Ascending aorta (tissue), 2 donors: ENCODE measurements around the gene COQ5. TPM values are rescaled to one million over a fixed set of nuclear protein-coding genes. Genes with fewer than 3 reads are reported as not detected.

Source experiments
- DNase-seq, 2 donors: peaks; one replicate each; pipeline ENCODE4 v3.0.0-alpha.2; 2019; ENCODE audit warnings: low spot score in 2 of 2
- H3K27ac ChIP-seq, 2 donors: fragments of 200-600 bp; sonication (generic); one replicate each; pipeline ENCODE4 v1.5.1; 2016 to 2017; ENCODE audit warnings: mild to moderate bottlenecking in 1 of 2
- H3K27me3 ChIP-seq: fragments of 200-600 bp; sonication (generic); one replicate; pipeline ENCODE4 v1.5.1; 2017
- H3K36me3 ChIP-seq, 2 donors: fragments of 200-600 bp; sonication (generic); one replicate each; pipeline ENCODE4 v1.5.1; 2016
- H3K4me1 ChIP-seq, 2 donors: fragments of 200-600 bp; sonication (generic); one replicate each; pipeline ENCODE4 v1.5.1; 2016 to 2017; ENCODE audit warnings: mild to moderate bottlenecking in 1 of 2
- H3K4me3 ChIP-seq, 2 donors: fragments of 200-600 bp; sonication (generic); one replicate each; pipeline ENCODE4 v1.5.1; 2016 to 2017; ENCODE audit warnings: mild to moderate bottlenecking in 1 of 2
- H3K9me3 ChIP-seq, 2 donors: fragments of 200-600 bp; sonication (generic); one replicate each; pipeline ENCODE4 v1.5.1; 2016
- intact Hi-C: fragments of 100-400 bp; cut with DNase I; formaldehyde crosslinking; loops from one replicate; pipeline ENCODE4 v1.15.1; 2023
- total RNA-seq: library from RNA; depleted of rRNA; stranded (reverse); fragments of >200 nt; gene quantifications from one replicate; pipeline ENCODE4 v1.1.0, GENCODE V29; 2016
- TF ChIP-seq, protein P1 (sequence below), 3 experiments: fragments of 200-600 bp in 2 of 3; fragments of 450-650 bp in 1 of 3; sonication (generic) in 2 of 3; IDR thresholded peaks; one replicate each; pipeline ENCODE4 v1.5.1; 2016 to 2019; ENCODE audit warnings: antibody characterized with exemption in 3 of 3, mild to moderate bottlenecking in 1 of 3, moderate library complexity in 1 of 3

Gene COQ5
- total RNA-seq, 1 donor from 2014 or later = 5.9 TPM

DNA sequence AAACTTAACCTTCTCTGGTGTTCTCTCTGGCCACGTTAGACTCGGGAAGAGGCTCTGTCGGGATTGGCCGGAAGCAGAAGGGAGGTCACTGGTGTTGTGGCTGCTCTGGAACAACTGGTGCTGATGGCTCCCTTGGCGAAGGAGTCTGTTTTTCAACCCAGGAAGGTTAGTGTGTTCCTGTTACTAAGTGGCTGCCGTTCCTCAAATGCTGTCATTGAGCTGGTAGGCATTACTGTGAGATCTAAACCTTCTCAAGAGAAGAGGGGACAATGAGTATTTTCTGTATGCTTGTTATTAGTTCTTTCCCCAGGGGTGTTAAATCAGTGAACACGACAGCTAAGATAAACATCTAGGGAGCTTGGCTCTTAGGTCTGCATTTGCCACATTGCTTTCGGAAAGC, 33.9 kb upstream of the COQ5 start:
- no peaks in the 10 kb centered on the region for H3K4me1 ChIP-seq
- intact Hi-C loops = no loop called here
- no peak overlapping the region for H3K4me3 ChIP-seq
- H3K36me3 ChIP-seq = peaks cover 91 to 92% of the 10 kb centered on the region in 2 donors
- H3K27ac ChIP-seq = no peak overlapping the region
- peak in 1 of 2 donors; percentile 11 for DNase-seq
- TF ChIP-seq, protein P1, sequence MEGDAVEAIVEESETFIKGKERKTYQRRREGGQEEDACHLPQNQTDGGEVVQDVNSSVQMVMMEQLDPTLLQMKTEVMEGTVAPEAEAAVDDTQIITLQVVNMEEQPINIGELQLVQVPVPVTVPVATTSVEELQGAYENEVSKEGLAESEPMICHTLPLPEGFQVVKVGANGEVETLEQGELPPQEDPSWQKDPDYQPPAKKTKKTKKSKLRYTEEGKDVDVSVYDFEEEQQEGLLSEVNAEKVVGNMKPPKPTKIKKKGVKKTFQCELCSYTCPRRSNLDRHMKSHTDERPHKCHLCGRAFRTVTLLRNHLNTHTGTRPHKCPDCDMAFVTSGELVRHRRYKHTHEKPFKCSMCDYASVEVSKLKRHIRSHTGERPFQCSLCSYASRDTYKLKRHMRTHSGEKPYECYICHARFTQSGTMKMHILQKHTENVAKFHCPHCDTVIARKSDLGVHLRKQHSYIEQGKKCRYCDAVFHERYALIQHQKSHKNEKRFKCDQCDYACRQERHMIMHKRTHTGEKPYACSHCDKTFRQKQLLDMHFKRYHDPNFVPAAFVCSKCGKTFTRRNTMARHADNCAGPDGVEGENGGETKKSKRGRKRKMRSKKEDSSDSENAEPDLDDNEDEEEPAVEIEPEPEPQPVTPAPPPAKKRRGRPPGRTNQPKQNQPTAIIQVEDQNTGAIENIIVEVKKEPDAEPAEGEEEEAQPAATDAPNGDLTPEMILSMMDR (IDR thresholded peaks at IDR 0.05) = no peak
- H3K9me3 ChIP-seq = no peaks in the 10 kb centered on the region
- no peaks in the 10 kb centered on the region for H3K27me3 ChIP-seq

DNA sequence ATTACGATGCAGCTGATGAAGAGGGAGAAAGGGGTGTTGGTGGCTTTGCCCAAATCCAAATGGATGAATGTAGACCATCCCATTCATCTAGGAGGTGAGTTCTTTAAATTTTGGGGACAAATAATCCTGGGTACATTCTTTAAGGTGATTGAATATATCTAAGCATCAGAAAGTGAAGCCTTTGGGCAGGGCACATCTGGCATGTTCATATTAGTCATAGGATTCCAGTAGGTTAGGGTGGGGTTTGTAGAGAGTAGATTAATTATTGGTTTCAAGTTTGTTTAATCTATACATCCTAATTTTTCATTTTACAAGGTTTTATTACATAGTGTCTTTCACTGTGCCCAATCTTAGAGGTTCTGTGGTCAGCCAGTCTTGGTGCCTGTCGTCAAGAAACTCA, 28.6 kb upstream of the COQ5 start:
- H3K27me3 ChIP-seq = no peaks in the 10 kb centered on the region
- intact Hi-C loops = no loop called here
- no peaks in the 10 kb centered on the region for H3K9me3 ChIP-seq
- no peak for DNase-seq
- no peak overlapping the region for H3K27ac ChIP-seq
- H3K4me3 ChIP-seq = no peak overlapping the region
- H3K4me1 ChIP-seq = peaks cover 0 to 5% of the 10 kb centered on the region in 2 donors
- H3K36me3 ChIP-seq = peaks cover 74 to 83% of the 10 kb centered on the region in 2 donors
- TF ChIP-seq, protein P1 (IDR thresholded peaks at IDR 0.05) = no peak

DNA sequence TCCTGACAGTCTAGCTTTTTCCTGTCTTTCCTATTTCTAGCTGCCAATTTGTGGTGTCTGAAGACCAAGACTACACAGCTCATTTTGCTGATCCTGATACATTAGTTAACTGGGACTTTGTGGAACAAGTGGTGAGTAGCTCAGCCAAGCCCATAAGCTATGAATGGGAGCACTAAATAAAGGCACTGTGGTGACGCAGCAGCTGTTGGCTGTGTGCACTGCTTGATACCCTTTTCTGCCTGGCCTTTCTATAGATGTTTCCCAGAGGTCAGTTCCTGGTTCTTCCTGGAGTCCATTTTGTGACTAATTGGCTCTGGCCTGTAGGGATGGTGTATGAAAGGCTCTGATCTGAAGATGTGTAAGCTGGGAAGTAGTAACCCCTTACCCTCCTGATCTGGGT, 25.7 kb upstream of the COQ5 start:
- H3K4me1 ChIP-seq = peaks cover 2 to 5% of the 10 kb centered on the region in 2 donors
- no peaks in the 10 kb centered on the region for H3K27me3 ChIP-seq
- H3K27ac ChIP-seq = no peak overlapping the region
- peak in 1 of 2 donors; percentile 30 for DNase-seq
- TF ChIP-seq, protein P1 (IDR thresholded peaks at IDR 0.05) = no peak
- no peaks in the 10 kb centered on the region for H3K9me3 ChIP-seq
- H3K4me3 ChIP-seq = no peak overlapping the region
- intact Hi-C loops = no loop called here
- peaks cover 59 to 72% of the 10 kb centered on the region in 2 donors for H3K36me3 ChIP-seq

DNA sequence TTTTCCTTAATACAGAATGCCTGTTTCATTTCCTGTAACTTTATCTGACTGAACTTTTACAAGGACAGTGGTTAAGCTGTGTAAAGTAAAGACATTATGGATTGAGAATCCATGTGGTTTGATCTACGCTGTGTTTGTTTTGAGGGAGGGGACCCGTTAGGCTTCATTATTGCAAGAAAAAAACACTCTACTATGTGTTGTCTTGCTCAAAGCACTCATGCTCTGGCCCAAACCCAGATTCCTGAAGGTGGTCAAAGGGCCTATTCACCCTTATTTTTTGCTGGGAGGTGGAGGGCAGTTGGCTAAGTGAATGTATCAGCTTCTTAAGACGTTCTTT, 17.1 kb upstream of the COQ5 start:
- no peaks in the 10 kb centered on the region for H3K9me3 ChIP-seq
- DNase-seq = no peak
- TF ChIP-seq, protein P1 (IDR thresholded peaks at IDR 0.05) = no peak
- H3K4me1 ChIP-seq = peaks cover 2 to 25% of the 10 kb centered on the region in 2 donors
- H3K27me3 ChIP-seq = no peaks in the 10 kb centered on the region
- H3K4me3 ChIP-seq = no peak overlapping the region
- intact Hi-C loops = no loop called here
- peaks cover 34 to 45% of the 10 kb centered on the region in 2 donors for H3K36me3 ChIP-seq
- H3K27ac ChIP-seq = no peak overlapping the region

DNA sequence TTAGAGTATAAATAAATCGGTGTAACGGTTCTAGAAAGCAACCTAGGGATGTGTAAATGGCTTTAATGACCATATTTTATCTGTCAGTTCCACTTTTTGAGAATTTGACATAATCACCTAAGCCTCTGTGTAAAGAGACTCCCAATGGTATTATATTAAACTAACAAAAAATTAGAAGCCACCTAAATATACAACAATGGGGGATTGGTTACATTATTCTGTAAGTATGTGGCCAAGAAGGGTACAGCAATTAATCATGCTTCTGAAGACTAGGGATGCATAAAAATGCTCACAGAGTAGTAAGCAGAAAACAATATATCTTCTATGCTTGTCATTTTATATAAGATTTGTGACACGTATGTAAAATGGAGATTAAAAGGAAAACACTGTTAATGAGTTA, 15.7 kb upstream of the COQ5 start:
- TF ChIP-seq, protein P1 (IDR thresholded peaks at IDR 0.05) = no peak
- no peak overlapping the region for H3K27ac ChIP-seq
- peaks cover 33 to 38% of the 10 kb centered on the region in 2 donors for H3K36me3 ChIP-seq
- intact Hi-C loops = no loop called here
- no peak for DNase-seq
- H3K9me3 ChIP-seq = no peaks in the 10 kb centered on the region
- no peak overlapping the region for H3K4me3 ChIP-seq
- no peaks in the 10 kb centered on the region for H3K27me3 ChIP-seq
- peaks cover 0 to 32% of the 10 kb centered on the region in 2 donors for H3K4me1 ChIP-seq

DNA sequence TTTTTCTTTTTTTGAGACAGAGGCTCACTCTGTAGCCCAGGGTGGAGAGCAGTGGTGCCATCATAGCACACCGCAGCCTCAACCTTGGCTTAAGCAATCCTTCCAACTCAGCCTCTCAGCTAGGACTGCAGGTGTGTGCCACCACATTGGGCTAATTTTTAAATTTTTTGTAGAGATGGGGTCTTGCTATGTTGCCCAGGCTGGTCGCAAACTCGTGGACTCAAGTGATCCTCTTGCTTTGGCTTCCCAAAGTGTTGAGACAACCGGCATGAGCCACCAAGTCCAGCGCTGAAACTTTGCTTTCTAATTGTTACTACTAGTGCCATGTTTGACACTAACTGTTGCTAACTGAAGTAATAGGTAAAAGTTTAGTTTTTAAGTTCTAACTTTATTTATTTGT, 13.2 kb upstream of the COQ5 start:
- no peaks in the 10 kb centered on the region for H3K27me3 ChIP-seq
- intact Hi-C loops = no loop called here
- H3K27ac ChIP-seq = peak overlapping the region in 1 of 2 donors; percentile 27
- H3K4me1 ChIP-seq = peaks cover 8 to 52% of the 10 kb centered on the region in 2 donors
- no peaks in the 10 kb centered on the region for H3K9me3 ChIP-seq
- no peak for DNase-seq
- TF ChIP-seq, protein P1 (IDR thresholded peaks at IDR 0.05) = no peak
- peaks cover 12 to 13% of the 10 kb centered on the region in 2 donors for H3K36me3 ChIP-seq
- H3K4me3 ChIP-seq = no peak overlapping the region
